Measurements from ENCODE around the gene CCDC85C. TPM values are rescaled to one million over a fixed set of nuclear protein-coding genes. Genes with fewer than 3 reads are reported as not detected.

The CCDC85C gene
- total RNA-seq, 1 donor: 2.9 TPM

DNA sequence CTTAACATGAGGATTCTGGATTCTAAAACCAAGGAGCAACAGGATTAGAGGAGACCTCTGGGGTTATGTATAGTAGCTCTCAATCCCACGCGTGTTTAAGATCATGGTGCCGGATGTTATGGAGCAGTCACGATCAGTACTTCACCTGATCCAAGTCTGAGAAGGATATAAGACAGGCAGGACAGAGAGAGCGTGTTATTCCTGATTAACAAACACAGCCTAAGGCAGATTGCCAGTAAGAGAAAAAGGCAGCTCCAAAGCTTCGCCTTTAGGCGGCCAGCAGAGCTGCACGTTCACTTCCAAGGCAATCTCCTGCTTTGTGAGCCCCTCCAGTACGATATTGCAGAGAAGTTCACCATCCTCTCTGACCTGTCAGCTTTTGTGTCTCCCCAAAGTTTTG, 128.8 kb downstream of the CCDC85C start:
- TF ChIP-seq, protein P1, sequence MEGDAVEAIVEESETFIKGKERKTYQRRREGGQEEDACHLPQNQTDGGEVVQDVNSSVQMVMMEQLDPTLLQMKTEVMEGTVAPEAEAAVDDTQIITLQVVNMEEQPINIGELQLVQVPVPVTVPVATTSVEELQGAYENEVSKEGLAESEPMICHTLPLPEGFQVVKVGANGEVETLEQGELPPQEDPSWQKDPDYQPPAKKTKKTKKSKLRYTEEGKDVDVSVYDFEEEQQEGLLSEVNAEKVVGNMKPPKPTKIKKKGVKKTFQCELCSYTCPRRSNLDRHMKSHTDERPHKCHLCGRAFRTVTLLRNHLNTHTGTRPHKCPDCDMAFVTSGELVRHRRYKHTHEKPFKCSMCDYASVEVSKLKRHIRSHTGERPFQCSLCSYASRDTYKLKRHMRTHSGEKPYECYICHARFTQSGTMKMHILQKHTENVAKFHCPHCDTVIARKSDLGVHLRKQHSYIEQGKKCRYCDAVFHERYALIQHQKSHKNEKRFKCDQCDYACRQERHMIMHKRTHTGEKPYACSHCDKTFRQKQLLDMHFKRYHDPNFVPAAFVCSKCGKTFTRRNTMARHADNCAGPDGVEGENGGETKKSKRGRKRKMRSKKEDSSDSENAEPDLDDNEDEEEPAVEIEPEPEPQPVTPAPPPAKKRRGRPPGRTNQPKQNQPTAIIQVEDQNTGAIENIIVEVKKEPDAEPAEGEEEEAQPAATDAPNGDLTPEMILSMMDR (IDR thresholded peaks at IDR 0.05; ENCODE audit: insufficient read depth, low read length): peak; percentile 46
- DNase-seq (ENCODE audit: low read depth): peak; percentile 64
- H3K4me3 ChIP-seq (ENCODE audit: low read depth, low read length): no peak overlapping the region

DNA sequence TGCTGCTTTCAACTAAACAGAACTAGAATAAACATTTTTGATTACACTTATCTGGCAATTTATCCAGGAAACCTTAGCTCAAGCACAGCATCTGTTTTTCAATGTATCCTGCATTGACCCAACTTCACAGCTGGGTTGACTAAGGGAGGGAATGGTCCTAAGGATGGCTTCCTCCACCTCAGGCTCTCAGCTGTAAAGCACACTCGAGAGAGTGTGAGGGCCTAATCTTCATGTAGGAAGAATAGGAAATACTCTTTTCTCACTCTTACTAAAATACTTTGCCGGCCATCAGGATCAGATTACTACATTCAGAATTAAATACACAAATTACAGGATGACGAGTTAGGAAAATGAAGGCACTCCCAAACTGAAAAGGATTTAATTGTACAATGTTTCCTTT, 130.5 kb downstream of the CCDC85C start:
- TF ChIP-seq, protein P1 (IDR thresholded peaks at IDR 0.05; ENCODE audit: insufficient read depth, low read length): no peak
- no peak for DNase-seq (ENCODE audit: low read depth)
- no peak overlapping the region for H3K4me3 ChIP-seq (ENCODE audit: low read depth, low read length)

DNA sequence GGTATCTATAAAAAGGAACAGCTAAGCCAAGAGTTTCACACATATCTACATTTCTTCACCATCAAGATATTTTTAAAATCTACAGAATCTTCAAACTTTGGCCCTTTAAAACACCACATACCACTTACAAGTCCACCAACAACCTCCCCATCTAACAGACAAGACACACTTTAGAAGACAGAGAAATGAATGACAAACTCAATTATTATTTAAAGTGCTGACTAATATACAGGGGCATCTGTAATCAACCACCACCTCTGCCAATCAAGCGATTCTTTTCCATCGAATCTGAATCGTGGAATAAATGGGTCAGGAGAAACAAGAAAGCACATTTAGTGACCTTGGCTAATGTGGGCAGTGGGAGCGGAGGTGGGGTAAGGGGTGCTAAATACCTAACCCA, 131.1 kb downstream of the CCDC85C start:
- no peak for DNase-seq (ENCODE audit: low read depth)
- H3K4me3 ChIP-seq (ENCODE audit: low read depth, low read length): no peak overlapping the region
- TF ChIP-seq, protein P1 (IDR thresholded peaks at IDR 0.05; ENCODE audit: insufficient read depth, low read length): no peak

DNA sequence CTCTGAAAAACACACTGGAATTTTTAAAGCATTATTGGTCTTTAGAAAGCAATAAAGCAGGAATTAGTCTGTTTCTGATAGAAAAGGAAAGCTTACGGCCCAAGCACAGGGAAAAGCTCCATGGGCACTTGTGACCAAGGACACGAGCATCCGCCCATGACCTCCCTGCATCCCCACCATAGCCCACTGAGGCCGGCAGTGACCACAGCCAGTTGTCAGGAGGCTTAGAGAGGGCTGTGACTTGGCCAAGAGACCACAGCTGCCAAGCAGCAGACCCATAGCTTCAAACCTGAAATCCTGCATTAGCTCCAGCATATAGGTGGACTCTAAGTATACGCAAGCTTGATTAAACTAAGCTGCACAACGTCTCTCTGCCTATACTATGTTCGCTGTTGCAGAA, 132.3 kb downstream of the CCDC85C start:
- DNase-seq (ENCODE audit: low read depth): no peak
- TF ChIP-seq, protein P1 (IDR thresholded peaks at IDR 0.05; ENCODE audit: insufficient read depth, low read length): no peak
- no peak overlapping the region for H3K4me3 ChIP-seq (ENCODE audit: low read depth, low read length)

DNA sequence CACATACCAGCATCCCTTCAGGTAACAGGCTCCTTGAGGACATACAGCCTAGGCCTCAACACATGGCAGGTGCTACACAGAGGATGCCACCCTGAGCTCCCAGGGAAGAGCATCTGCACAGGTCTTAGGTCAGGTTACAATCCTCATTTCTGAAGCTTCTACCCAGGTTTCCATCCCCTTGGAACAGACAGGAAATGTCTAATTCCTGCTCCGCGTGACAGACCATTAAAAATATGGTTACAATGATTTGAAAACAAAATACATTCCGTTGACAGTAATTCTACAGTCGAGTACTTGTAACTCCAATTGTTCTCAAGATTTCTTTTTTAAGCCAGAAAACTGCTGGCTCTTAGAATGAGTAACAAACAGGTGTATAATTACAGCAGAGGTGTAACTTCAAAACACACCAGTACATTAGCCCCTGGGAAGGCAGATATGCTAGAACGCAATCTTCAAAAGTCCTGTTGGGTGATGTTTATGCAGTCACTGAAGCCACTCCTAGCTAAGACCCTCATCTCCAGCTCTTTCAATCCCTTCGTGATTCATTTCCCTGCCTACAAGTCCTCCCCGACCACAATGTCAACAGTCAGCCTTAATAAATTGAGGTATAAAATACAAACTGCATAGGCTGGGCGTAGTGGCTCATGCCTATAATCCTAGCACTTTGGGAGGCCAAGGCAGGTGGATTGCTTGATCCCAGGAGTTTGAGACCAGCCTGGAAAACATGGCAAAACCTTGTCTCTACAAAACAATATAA, 135.0 kb downstream of the CCDC85C start:
- H3K4me3 ChIP-seq (ENCODE audit: low read depth, low read length): no peak overlapping the region
- TF ChIP-seq, protein P1 (IDR thresholded peaks at IDR 0.05; ENCODE audit: insufficient read depth, low read length): no peak
- no peak for DNase-seq (ENCODE audit: low read depth)

DNA sequence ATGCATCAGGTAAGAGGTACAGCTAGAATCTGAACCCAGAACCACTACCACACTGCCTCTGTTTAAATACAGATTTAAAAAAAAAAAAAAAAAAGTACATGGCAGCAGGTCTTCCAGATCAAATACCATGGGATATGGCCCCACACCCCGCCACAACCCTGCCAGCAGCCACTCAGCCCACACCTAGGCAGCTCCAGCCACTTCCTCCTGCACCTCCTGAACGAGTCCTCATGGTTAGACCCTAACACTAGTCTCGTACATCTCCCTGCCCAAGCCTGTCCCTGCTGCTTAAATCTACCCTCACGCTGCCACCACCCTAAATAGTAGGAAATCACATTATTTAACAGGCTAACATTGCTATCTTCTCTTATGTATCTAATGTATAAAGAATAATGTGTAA, 135.9 kb downstream of the CCDC85C start:
- H3K4me3 ChIP-seq (ENCODE audit: low read depth, low read length): no peak overlapping the region
- DNase-seq (ENCODE audit: low read depth): no peak
- TF ChIP-seq, protein P1 (IDR thresholded peaks at IDR 0.05; ENCODE audit: insufficient read depth, low read length): no peak
